ENCODE results near the gene ABCA4.

- TF ChIP-seq TAF1 (IDR thresholded peaks at IDR 0.05; ENCODE audit: borderline replicate concordance, insufficient read depth, low read length) = no peak
- no peak for TF ChIP-seq SIN3A (IDR thresholded peaks at IDR 0.05; ENCODE audit: borderline replicate concordance, insufficient read depth, low read length)
- TF ChIP-seq REST (IDR thresholded peaks at IDR 0.05; ENCODE audit: insufficient read depth in 1 of 2, low read depth in 2 of 2, low read length in 2 of 2) = 0 out of 4 replicates have a peak, but pooled peaks of 1 of the 2 experiments have one; percentile 13
- no peak for TF ChIP-seq POLR2AphosphoS5 (IDR thresholded peaks at IDR 0.05; ENCODE audit: low read depth, low read length)
Measured at GRCh38 chr1:94014087-94014486, 106.9 kb downstream of the ABCA4 start.

Measured in PFSK-1 (cell line).